Peyer's patch (tissue), 4 donors: ENCODE data around the gene MOB1B. TPM values are rescaled to one million over a fixed set of nuclear protein-coding genes. Genes with fewer than 3 reads are reported as not detected.
A peak's percentile ranks its signal among the peaks of the same experiment; 100 is the strongest.
"Not testable (repeated sequence)": the region's sequence is repeated elsewhere in the genome, so short reads cannot be mapped to it uniquely, and the experiment has no call there.

Source experiments
- DNase-seq, 3 donors: peaks; one replicate each; pipeline ENCODE4 v3.0.0-alpha.2; 2017 to 2019
- H3K27ac ChIP-seq, 4 donors: fragments of 200-600 bp; sonication (generic); one replicate each; pipeline ENCODE4 v1.5.1; 2016 to 2019
- H3K27me3 ChIP-seq, 2 donors: fragments of 200-600 bp; sonication (generic); one replicate each; pipeline ENCODE4 v1.5.1; 2019
- H3K36me3 ChIP-seq, 3 donors: fragments of 200-600 bp; sonication (generic); one replicate each; pipeline ENCODE4 v1.5.1; 2016 to 2019
- H3K4me1 ChIP-seq, 4 donors: fragments of 200-600 bp; sonication (generic); one replicate each; pipeline ENCODE4 v1.5.1; 2016 to 2019
- H3K4me3 ChIP-seq, 4 donors: fragments of 200-600 bp; sonication (generic); 1 replicate in 3 of 4; 2 replicates in 1 of 4; pipeline ENCODE4 v1.5.1; 2016 to 2019; ENCODE audit warnings: mild to moderate bottlenecking in 1 of 4
- H3K9me3 ChIP-seq, 4 donors: fragments of 200-600 bp; sonication (generic); one replicate each; pipeline ENCODE4 v1.5.1; 2016 to 2019; ENCODE audit warnings: mild to moderate bottlenecking in 1 of 4
- POLR2A ChIP-seq, 2 donors: fragments of 450-650 bp; IDR thresholded peaks; one replicate each; pipeline ENCODE4 v1.5.1; 2017; ENCODE audit warnings: antibody characterized with exemption in 2 of 2, mild to moderate bottlenecking in 2 of 2, moderate library complexity in 2 of 2
- total RNA-seq, 4 donors: library from RNA; depleted of rRNA; stranded (reverse); fragments of >200 nt; gene quantifications; one replicate each; pipeline ENCODE4 v1.1.0, GENCODE V29; 2016
- TF ChIP-seq, protein P1 (sequence below), 6 experiments: fragments of 450-650 bp in 4 of 6; fragments of 200-600 bp in 2 of 6; sonication (generic) in 1 of 6; IDR thresholded peaks; one replicate each; pipeline ENCODE4 v1.5.1; 2017 to 2019; ENCODE audit warnings: antibody characterized with exemption in 6 of 6, mild to moderate bottlenecking in 3 of 6, moderate library complexity in 1 of 6

Gene MOB1B
- total RNA-seq, 4 donors from 2014 or later = 4.0 to 15.7 (median 7.5) TPM

DNA sequence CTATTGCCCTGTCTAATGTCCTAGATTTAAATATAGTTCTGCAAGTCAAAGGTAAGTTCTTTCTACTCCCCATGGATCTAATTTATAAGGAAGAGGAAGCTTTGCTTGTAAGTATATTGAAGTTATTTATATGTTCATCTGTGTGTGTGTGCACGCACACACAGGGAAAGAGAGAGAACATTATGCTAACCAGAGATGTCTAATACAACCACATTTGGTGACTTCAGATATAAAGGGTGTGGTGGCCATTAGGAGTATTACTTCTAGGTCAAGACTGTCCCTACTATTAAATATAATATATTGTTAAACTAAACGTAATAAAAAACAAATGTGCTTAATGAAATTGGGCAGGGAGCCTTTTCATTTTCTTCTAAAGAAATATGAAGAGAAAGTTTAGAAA lies 95.4 kb downstream of the MOB1B start:
- H3K27ac ChIP-seq = peak overlapping the region in 1 of 4 donors; percentile 92
- TF ChIP-seq, protein P1, sequence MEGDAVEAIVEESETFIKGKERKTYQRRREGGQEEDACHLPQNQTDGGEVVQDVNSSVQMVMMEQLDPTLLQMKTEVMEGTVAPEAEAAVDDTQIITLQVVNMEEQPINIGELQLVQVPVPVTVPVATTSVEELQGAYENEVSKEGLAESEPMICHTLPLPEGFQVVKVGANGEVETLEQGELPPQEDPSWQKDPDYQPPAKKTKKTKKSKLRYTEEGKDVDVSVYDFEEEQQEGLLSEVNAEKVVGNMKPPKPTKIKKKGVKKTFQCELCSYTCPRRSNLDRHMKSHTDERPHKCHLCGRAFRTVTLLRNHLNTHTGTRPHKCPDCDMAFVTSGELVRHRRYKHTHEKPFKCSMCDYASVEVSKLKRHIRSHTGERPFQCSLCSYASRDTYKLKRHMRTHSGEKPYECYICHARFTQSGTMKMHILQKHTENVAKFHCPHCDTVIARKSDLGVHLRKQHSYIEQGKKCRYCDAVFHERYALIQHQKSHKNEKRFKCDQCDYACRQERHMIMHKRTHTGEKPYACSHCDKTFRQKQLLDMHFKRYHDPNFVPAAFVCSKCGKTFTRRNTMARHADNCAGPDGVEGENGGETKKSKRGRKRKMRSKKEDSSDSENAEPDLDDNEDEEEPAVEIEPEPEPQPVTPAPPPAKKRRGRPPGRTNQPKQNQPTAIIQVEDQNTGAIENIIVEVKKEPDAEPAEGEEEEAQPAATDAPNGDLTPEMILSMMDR (IDR thresholded peaks at IDR 0.05) = no peak
- TF ChIP-seq POLR2A (IDR thresholded peaks at IDR 0.05) = no peak
- no peaks in the 10 kb centered on the region for H3K9me3 ChIP-seq
- no peaks in the 10 kb centered on the region for H3K27me3 ChIP-seq
- H3K4me1 ChIP-seq = peaks cover 0 to 37% (median 4%) of the 10 kb centered on the region in 4 donors
- no peak for DNase-seq
- peaks cover 0 to 11% (median 0%) of the 10 kb centered on the region in 3 donors for H3K36me3 ChIP-seq
- no peak overlapping the region for H3K4me3 ChIP-seq

DNA sequence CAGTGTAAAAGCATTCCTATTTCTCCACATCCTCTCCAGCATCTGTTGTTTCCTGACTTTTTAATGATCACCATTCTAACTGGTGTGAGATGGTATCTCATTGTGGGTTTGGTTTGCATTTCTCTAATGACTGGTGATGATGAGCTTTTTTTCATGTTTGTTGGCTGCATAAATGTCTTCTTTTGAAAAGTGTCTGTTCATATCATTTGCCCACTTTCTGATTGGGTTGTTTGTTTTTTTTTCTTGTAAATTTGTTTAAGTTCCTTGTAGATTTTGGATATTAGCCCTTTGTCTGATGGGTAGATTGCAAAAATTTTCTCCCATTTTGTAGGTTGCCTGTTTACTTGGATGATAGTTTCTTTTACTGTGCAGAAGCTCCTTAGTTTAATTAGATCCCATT lies 97.5 kb downstream of the MOB1B start:
- H3K27ac ChIP-seq, H3K9me3 ChIP-seq, H3K4me3 ChIP-seq, DNase-seq, H3K27me3 ChIP-seq: not testable (repeated sequence)
- Histone ChIP-seq H3K36me3 (peaks cover 0 to 11% (median 0%) of the 10 kb centered on the region in 3 donors), H3K4me1 (peaks cover 0 to 29% (median 6%) of the 10 kb centered on the region in 4 donors)

DNA sequence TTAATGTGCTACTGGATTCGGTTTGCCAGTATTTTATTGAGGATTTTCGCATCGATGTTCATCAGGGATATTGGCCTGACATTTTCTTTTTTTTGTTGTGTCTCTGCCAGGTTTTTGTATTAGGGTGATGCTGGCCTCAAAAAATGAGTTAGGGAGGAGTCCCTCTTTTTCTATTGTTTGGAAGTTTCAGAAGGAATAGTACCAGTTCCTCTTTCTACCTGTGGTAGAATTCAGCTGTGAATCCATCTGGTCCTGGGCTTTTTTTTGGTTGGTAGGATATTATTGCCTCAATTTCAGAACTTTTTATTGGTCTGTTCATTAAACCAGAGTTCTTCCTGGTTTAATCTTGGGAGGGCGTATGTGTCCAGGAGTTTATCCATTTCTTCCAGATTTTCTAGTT lies 99.2 kb downstream of the MOB1B start:
- not testable (repeated sequence) for DNase-seq, H3K4me3 ChIP-seq, H3K9me3 ChIP-seq

DNA sequence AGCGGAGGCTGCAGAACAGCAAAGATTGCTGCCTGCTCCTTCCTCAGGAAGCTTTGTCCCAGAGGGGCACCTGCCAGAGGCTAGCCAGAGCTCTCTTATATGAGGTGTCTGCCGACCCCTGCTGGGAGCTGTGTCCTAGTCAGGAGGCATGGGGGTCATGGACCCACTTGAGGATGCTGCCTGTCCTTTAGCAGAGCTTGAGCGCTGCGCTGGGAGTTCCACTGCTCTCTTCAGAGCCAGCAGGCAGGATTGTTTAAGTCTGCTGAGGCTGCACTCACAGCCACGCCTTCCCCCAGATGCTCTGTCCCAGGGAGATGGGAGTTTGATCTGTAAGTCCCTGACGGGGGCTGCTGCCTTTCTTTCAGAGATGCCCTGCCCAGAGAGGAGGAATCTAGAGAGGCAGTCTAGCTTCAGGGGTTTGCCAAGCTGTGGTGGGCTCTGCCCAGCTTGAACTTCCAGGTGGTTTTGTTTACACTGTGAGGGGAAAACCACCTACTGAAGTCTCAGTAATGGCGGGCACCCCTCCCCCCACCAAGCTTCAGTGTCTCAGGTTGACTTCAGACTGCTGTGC lies 102.2 kb downstream of the MOB1B start:
- TF ChIP-seq, protein P1 (IDR thresholded peaks at IDR 0.05) = no peak
- TF ChIP-seq POLR2A (IDR thresholded peaks at IDR 0.05) = no peak
- H3K27ac ChIP-seq = peak overlapping the region in 2 of 4 donors; percentile 34 to 79
- peaks cover 0 to 4% (median 2%) of the 10 kb centered on the region in 4 donors for H3K4me1 ChIP-seq
- DNase-seq = peak in 2 of 3 donors; percentile 75 to 83
- H3K9me3 ChIP-seq = no peaks in the 10 kb centered on the region
- peak overlapping the region in 1 of 4 donors; percentile 25 for H3K4me3 ChIP-seq
- peaks cover 0 to under 1% (median 0%) of the 10 kb centered on the region in 3 donors for H3K36me3 ChIP-seq
- no peaks in the 10 kb centered on the region for H3K27me3 ChIP-seq

More for the DNA sequence above, 99.2 kb downstream of the MOB1B start:
- H3K4me1 ChIP-seq = peaks cover 0 to 12% (median 6%) of the 10 kb centered on the region in 4 donors
- not testable (repeated sequence) for H3K27me3 ChIP-seq, H3K27ac ChIP-seq
- peaks cover 0 to 11% (median 0%) of the 10 kb centered on the region in 3 donors for H3K36me3 ChIP-seq

DNA sequence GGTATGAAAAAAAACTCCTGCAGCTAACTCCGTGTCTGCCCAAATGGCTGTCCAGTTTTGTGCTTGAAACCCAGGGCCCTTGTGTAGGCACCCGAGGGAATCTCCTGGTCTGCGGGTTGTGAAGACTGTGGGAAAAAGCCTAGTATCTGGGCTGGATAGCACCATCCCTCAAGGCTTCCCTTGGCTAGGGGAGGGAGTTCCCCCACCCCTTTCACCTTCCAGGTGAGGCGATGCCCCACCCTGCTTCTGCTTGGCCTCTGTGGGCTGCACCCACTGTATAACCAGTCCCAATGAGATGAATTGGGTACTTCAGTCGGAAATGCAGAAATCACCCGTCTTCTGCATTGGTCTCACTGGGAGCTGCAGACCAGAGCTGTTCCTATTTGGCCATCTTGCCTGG lies 102.9 kb downstream of the MOB1B start:
- not testable (repeated sequence) for H3K9me3 ChIP-seq, H3K4me1 ChIP-seq, H3K27me3 ChIP-seq, H3K4me3 ChIP-seq, H3K36me3 ChIP-seq, DNase-seq
- H3K27ac ChIP-seq = peak overlapping the region in 2 of 4 donors; percentile 34 to 79

DNA sequence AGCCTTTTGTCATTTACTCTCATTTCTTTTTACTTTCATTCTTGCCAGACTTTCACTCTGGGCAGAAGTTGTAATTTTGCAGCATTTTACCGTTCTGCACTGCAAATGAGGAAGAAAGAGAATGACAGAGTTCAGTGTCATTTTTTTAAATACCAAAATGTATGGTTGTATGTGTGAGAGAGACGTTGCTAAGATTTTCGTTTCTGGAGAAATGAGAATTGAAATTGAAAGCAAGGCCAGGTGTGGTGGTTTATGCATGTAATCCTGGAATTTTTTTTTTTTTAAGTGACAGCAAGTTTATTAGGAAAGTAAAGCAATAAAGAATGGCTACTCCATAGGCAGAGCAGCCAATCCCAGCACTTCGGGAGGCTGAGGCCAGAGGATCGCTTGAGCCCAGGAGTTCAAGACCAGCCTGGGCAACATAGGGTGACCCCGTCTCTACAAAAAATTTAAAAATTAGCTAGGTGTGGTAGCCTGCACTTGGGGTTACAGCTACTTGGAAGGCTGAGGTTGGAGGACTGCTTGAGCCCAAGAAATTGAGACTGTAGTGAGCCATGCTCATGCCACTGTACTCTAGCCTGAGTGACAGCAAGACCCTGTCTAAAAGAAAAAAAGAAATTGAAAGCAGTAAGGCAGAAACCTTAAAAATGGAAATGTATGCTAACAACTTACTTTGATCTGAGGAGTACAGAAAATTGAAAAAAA lies 104.2 kb downstream of the MOB1B start:
- no peak for DNase-seq
- H3K9me3 ChIP-seq = no peaks in the 10 kb centered on the region
- peaks cover 0 to 4% (median 2%) of the 10 kb centered on the region in 4 donors for H3K4me1 ChIP-seq
- no peaks in the 10 kb centered on the region for H3K27me3 ChIP-seq
- H3K36me3 ChIP-seq = no peaks in the 10 kb centered on the region
- TF ChIP-seq, protein P1 (IDR thresholded peaks at IDR 0.05) = no peak
- TF ChIP-seq POLR2A (IDR thresholded peaks at IDR 0.05) = no peak
- peak overlapping the region in 2 of 4 donors; percentile 11 to 64 for H3K27ac ChIP-seq
- H3K4me3 ChIP-seq = no peak overlapping the region

DNA sequence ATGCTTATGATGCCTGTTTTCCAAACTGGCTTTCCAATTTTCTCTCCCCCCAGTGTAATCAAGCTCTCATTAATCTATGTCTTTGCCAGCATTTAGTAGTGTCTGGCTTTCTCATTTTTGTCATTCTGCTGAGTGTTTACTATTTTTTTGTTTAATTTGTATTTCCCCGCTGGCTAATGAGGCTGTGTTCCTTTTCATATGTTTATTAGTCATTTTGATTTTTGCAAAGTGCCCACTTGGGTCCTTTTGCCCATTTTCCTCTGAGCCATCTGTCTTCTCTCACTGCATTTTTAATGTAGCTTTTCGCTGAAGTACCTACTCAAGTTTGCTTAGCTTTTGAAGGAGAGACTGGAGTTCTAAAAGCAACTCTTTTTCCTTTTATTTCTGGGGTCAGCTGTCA lies 106.0 kb downstream of the MOB1B start:
- Histone ChIP-seq H3K36me3 (no peaks in the 10 kb centered on the region), H3K9me3 (no peaks in the 10 kb centered on the region), H3K4me1 (peaks cover 0 to 4% (median 2%) of the 10 kb centered on the region in 4 donors), H3K4me3 (no peak overlapping the region), H3K27ac (no peak overlapping the region), H3K27me3 (no peaks in the 10 kb centered on the region)
- no peak for DNase-seq
- TF ChIP-seq, protein P1 (IDR thresholded peaks at IDR 0.05) = no peak
- TF ChIP-seq POLR2A (IDR thresholded peaks at IDR 0.05) = no peak
